Kidney epithelial cell (primary cell): Measurements from ENCODE around the gene AIF1L. TPM values are rescaled to one million over a fixed set of nuclear protein-coding genes. Genes with fewer than 3 reads are reported as not detected.
"Not testable (repeated sequence)": the region's sequence is repeated elsewhere in the genome, so short reads cannot be mapped to it uniquely, and the experiment has no call there.

ENCODE experiments used
- DNase-seq: peaks from one replicate; pipeline ENCODE4 v3.0.0-alpha.2; 2010; ENCODE audit warnings: low read depth
- H3K27me3 ChIP-seq: 2 replicates; pipeline ENCODE4 v1.6.0; 2011; ENCODE audit warnings: low read length; ENCODE audit not compliant: control insufficient read depth, insufficient read depth
- H3K36me3 ChIP-seq: 2 replicates; pipeline ENCODE4 v1.5.1; 2011; ENCODE audit warnings: low read length; ENCODE audit not compliant: control insufficient read depth, insufficient read depth
- H3K4me3 ChIP-seq: 2 replicates; pipeline ENCODE4 v1.5.1; 2011; ENCODE audit warnings: low read depth, mild to moderate bottlenecking, control low read depth, low read length
- total RNA-seq: library from RNA; depleted of rRNA; stranded (reverse); fragments of >200 nt; gene quantifications from 2 replicates; pipeline ENCODE4 v1.2.3, GENCODE V29; 2015
- TF ChIP-seq, protein P1 (sequence below): IDR thresholded peaks from 2 replicates; pipeline ENCODE4 v1.5.1; 2011; ENCODE audit warnings: mild to moderate bottlenecking, moderate library complexity, low read length, control low read depth, inconsistent platforms; ENCODE audit not compliant: insufficient read depth, poor library complexity, severe bottlenecking

Gene AIF1L
- total RNA-seq, 1 donor from 2014 or later: 58.4 TPM

DNA sequence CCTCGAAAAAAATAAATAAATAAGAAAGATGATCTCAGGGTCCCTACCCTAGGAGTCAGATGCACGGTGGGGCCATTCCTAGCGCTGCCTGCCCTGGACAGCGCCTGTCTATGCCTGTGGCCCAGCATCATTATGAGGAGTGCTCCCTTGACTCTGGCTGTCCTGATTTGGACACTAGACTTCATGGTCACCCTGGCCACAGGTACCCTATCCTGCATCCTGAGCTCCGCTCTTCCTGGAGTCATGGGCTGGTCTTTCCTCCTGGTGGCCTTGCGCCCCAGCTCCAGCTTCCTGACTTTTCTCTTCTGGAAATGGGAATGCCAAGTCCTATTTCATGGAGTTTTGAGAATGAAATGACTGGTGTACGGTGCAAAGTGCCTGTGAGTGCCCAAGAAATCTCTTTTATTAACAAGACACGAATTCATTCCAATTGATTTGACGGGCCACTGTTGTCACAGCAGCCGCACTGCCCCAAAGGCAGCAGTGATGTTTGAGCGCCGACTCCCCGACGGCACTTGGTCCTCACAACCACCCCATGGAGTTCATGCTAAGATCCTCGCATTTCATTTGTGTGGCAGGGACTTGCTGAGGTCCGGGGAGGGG is 564 bp upstream of the AIF1L start:
- DNase-seq: no peak
- Histone ChIP-seq H3K27me3 (peaks cover 11% of the 10 kb centered on the region), H3K36me3 (no peaks in the 10 kb centered on the region), H3K4me3 (peak overlapping the region; percentile 66)
- TF ChIP-seq, protein P1, sequence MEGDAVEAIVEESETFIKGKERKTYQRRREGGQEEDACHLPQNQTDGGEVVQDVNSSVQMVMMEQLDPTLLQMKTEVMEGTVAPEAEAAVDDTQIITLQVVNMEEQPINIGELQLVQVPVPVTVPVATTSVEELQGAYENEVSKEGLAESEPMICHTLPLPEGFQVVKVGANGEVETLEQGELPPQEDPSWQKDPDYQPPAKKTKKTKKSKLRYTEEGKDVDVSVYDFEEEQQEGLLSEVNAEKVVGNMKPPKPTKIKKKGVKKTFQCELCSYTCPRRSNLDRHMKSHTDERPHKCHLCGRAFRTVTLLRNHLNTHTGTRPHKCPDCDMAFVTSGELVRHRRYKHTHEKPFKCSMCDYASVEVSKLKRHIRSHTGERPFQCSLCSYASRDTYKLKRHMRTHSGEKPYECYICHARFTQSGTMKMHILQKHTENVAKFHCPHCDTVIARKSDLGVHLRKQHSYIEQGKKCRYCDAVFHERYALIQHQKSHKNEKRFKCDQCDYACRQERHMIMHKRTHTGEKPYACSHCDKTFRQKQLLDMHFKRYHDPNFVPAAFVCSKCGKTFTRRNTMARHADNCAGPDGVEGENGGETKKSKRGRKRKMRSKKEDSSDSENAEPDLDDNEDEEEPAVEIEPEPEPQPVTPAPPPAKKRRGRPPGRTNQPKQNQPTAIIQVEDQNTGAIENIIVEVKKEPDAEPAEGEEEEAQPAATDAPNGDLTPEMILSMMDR: no peak

DNA sequence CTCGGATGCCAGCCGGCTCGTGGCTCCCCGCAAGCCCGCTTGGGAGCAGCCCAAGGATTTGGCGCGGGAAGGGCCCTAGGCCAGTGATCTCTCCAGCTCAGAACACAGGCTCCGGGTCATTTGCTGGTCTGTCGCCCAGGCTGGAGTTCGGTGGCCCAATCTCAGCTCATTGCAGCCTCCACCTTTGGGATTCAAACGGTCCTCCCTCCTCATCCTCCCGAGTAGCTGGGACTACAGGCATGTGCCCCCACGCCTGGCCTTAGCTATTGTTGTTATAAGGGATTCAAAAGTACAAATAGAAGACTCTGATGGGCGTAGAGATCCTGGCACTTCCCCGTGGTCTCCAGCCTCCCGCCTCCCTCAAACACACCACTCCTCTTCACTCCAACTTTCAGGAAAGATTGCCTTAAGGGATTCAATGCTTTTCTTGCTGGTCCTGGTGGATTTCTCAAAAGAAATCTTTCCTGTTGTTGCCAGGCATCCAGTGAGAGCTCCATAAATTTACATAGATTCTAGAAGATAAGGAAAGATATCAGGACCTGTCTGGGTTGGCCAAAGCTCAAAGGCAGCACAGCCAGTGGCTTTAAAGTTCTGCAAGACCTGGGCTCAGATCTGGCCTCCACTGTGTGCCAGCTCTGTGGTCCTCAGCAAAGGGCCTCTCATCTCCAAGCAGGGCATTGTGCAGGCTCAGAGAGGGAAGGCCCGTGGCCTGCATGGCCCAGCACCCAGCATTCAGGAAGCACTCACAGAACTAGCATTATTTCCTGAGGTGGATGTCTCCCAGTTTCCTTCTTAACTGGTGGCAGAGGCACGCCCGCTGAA is 1.0 kb downstream of the AIF1L start:
- H3K27me3 ChIP-seq: peaks cover 11% of the 10 kb centered on the region
- TF ChIP-seq, protein P1: no peak
- no peak for DNase-seq
- H3K4me3 ChIP-seq: peak overlapping the region; percentile 66
- no peaks in the 10 kb centered on the region for H3K36me3 ChIP-seq

DNA sequence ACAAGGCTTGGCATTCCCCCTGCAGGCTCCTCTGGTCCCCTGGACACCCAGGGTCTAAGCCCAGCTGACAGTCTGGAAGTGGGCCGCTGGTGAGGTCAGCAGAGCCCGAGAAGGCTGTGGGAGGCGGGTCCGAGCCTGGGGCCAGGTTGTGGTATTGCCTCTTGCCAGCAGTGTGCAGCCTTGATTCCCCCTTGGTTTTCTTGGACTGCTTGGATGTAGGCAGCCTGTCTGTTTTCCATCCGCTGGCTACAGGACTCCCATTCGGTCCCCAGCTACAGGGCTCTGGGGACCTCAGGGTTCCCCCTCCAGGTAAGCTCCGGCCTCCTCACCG is 1.6 kb downstream of the AIF1L start:
- Histone ChIP-seq H3K4me3 (no peak overlapping the region), H3K27me3 (peaks cover 11% of the 10 kb centered on the region), H3K36me3 (no peaks in the 10 kb centered on the region)
- DNase-seq: no peak
- TF ChIP-seq, protein P1: no peak

DNA sequence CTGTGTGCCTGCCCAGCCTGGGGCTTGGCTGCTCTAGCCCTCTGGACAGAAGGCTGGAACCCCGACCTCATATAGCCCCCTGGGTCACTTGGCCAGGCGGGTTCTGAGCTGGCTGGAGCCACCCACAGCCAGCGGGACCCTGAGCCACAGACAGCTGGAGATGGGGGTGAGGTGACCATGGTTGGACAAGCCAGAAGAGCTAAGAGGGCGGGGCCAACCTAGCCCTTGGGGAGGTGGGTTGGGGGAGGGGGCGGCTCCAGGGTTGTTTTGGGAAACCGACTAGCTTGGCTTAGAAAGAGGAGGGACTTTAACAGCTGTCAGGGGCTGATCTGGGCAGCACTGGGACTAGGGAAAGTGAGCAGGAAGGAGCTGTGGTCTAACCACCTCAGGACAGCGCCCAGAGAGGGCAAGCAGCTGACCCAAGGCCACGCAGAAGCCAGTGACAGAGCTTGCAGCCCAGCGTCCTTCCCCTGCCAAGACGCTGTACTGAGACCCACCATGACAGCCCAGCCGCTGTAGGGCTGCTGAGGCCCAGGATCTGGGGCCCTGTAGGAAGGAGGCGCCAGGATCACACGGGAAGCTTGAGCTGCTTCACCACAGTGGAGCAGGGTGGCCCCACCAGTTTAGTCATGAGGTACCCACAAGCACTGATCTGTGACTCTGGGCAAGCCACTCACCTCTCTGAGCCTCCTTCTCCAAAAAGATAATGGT is 2.2 kb downstream of the AIF1L start:
- DNase-seq: no peak
- H3K4me3 ChIP-seq: no peak overlapping the region
- no peaks in the 10 kb centered on the region for H3K36me3 ChIP-seq
- peaks cover 8% of the 10 kb centered on the region for H3K27me3 ChIP-seq
- TF ChIP-seq, protein P1: no peak

DNA sequence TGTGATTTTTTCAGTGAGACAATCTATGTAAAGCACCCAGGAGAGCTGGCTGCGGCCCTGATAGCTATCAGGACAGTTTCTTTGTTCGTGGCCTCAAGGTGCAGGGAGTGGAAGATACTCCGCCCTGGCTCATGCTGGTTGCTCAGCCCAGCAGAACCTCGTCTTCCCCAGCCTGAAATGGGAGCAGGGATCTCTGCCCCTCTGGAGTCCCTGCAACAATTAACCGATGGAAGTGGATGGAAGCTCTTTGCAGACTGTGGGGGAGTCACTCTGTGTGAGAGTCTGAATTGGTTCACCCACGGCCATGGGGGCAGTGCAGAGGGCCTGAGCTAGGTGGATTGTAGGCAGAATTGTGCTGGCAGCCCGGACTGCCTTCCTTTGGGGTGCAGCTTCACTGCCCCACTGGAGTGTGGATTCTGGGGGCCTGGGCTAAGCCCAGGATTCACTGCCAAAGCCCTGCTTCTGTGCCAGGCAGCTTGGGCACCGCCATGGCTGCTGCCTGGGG is 2.8 kb downstream of the AIF1L start:
- Histone ChIP-seq H3K4me3 (no peak overlapping the region), H3K36me3 (no peaks in the 10 kb centered on the region), H3K27me3 (peaks cover 8% of the 10 kb centered on the region)
- no peak for DNase-seq
- TF ChIP-seq, protein P1: no peak

DNA sequence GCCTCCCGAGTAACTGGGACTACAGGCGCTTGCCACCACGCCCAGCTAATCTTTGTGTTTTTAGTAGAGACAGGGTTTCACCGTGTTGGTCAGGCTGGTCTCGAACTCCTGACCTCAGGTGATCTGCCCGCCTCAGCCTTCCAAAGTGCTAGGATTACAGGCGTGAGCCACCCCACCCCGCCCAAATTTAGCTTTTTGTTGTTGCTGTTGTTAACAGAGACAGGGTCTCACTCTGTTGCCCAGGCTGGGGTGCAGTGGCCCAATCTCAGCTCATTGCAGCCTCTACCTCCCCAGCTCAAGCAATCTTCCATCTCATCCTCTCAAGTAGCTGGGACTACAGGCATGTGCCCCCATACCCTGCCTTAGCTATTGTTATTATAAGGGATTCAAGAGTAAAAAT is 3.5 kb downstream of the AIF1L start:
- H3K36me3 ChIP-seq, H3K27me3 ChIP-seq, DNase-seq: not testable (repeated sequence)

More for the DNA sequence above, 3.5 kb downstream of the AIF1L start:
- not testable (repeated sequence) for H3K4me3 ChIP-seq
